HG03039 (cell line): ENCODE measurements around the gene PCDHB13.
"Not testable (repeated sequence)": the region's sequence is repeated elsewhere in the genome, so short reads cannot be mapped to it uniquely, and the experiment has no call there.

Experiments
- ATAC-seq: cut with Tn5 transposase; IDR thresholded peaks from one replicate; pipeline ENCODE4 v1.9.1; 2021; ENCODE audit warnings: mild to moderate bottlenecking, moderate library complexity; ENCODE audit not compliant: unreplicated experiment

Gene PCDHB13

GRCh38 chr5:141201126-141201525 lies 12.6 kb upstream of the PCDHB13 start:
- ATAC-seq: not testable (repeated sequence)

GRCh38 chr5:141201646-141202045 lies 12.1 kb upstream of the PCDHB13 start:
- not testable (repeated sequence) for ATAC-seq

- no peak for ATAC-seq
These were observed 5.2 kb upstream of the PCDHB13 start, which contains the start of gene PCDHB12 for GRCh38 chr5:141208478-141208877. Gene PCDHB12, plus strand, starts transcription at chr5:141208719. Its CDS starts 189 bp downstream, at chr5:141208908.

GRCh38 chr5:141210281-141210680 lies 3.4 kb upstream of the PCDHB13 start:
- ATAC-seq: not testable (repeated sequence)

GRCh38 chr5:141210849-141211248 lies 2.9 kb upstream of the PCDHB13 start:
- ATAC-seq: not testable (repeated sequence)

GRCh38 chr5:141214583-141214982 lies 864 bp downstream of the PCDHB13 start:
- ATAC-seq: not testable (repeated sequence)

GRCh38 chr5:141215504-141215903 lies 1.8 kb downstream of the PCDHB13 start:
- ATAC-seq: not testable (repeated sequence)

GRCh38 chr5:141216035-141216434 lies 2.3 kb downstream of the PCDHB13 start:
- ATAC-seq: not testable (repeated sequence)

GRCh38 chr5:141223112-141223783 lies 9.5 kb downstream of the PCDHB13 start, which contains the start of gene PCDHB14:
Gene PCDHB14, plus strand, starts transcription at chr5:141223343. Its CDS starts 163 bp downstream, at chr5:141223506.
- no peak for ATAC-seq

- not testable (repeated sequence) for ATAC-seq
These were observed 11.1 kb downstream of the PCDHB13 start for GRCh38 chr5:141224844-141225243.

- ATAC-seq: not testable (repeated sequence)
These were observed 11.7 kb downstream of the PCDHB13 start for GRCh38 chr5:141225421-141225820.

GRCh38 chr5:141234109-141234667 lies 20.5 kb downstream of the PCDHB13 start:
- no peak for ATAC-seq

GRCh38 chr5:141235922-141236321 lies 22.2 kb downstream of the PCDHB13 start:
- ATAC-seq: not testable (repeated sequence)

- ATAC-seq: no peak
These were observed 23.0 kb downstream of the PCDHB13 start for GRCh38 chr5:141236516-141237313.

- no peak for ATAC-seq
These were observed 27.8 kb downstream of the PCDHB13 start for GRCh38 chr5:141241496-141241895.

GRCh38 chr5:141245250-141245717 lies 31.6 kb downstream of the PCDHB13 start, which contains the start of gene PCDHB15:
Gene PCDHB15, plus strand, starts transcription at chr5:141245395. Its CDS starts 184 bp downstream, at chr5:141245579.
- no peak for ATAC-seq

GRCh38 chr5:141246971-141247370 lies 33.3 kb downstream of the PCDHB13 start:
- not testable (repeated sequence) for ATAC-seq

GRCh38 chr5:141247434-141247833 lies 33.7 kb downstream of the PCDHB13 start:
- ATAC-seq: not testable (repeated sequence)

GRCh38 chr5:141250576-141250975 lies 36.9 kb downstream of the PCDHB13 start:
- no peak for ATAC-seq

- no peak for ATAC-seq
These were observed 44.7 kb downstream of the PCDHB13 start for GRCh38 chr5:141258464-141258863.

GRCh38 chr5:141258948-141259347 lies 45.2 kb downstream of the PCDHB13 start:
- ATAC-seq: no peak
